Activated CD4-positive, alpha-beta T cell treated with anti-CD3 and anti-CD28 coated beads for 36 hours (primary cell): ENCODE data around the gene TBC1D1. TPM values are rescaled to one million over a fixed set of nuclear protein-coding genes. Genes with fewer than 3 reads are reported as not detected.
A peak's percentile ranks its signal among the peaks of the same experiment; 100 is the strongest.

Experiments used
- ATAC-seq: fragments of 200-7000 bp; cut with Tn5 transposase; one replicate; pipeline ENCODE4 v1.10.0; 2021; ENCODE audit warnings: mild to moderate bottlenecking, moderate library complexity
- CTCF ChIA-PET: fragments of 350-600 bp; sonication (Branson Sonifier 250); formaldehyde crosslinking; loops from one replicate; lab custom pipeline; 2021; ENCODE audit warnings: antibody characterized with exemption; lab: Charles Lee
- POLR2A ChIA-PET: fragments of 350-600 bp; sonication (Branson Sonifier 250); formaldehyde crosslinking; loops from one replicate; lab custom pipeline; 2021; ENCODE audit warnings: antibody characterized with exemption, inconsistent platforms; lab: Charles Lee
- DNase-seq: peaks from one replicate; pipeline ENCODE4 v3.0.0-alpha.2; 2020
- H3K27ac Mint-ChIP-seq: one replicate; pipeline ENCODE4 v1.8.0; 2021; ENCODE audit warnings: mixed read lengths
- H3K27me3 Mint-ChIP-seq: one replicate; pipeline ENCODE4 v1.8.0; 2021; ENCODE audit warnings: mixed read lengths
- H3K36me3 Mint-ChIP-seq: one replicate; pipeline ENCODE4 v1.8.0; 2021; ENCODE audit warnings: low read depth, mixed read lengths
- H3K4me1 Mint-ChIP-seq: one replicate; pipeline ENCODE4 v1.8.0; 2021; ENCODE audit warnings: mixed read lengths
- H3K4me3 Mint-ChIP-seq: one replicate; pipeline ENCODE4 v1.8.0; 2021; ENCODE audit warnings: mild to moderate bottlenecking, moderate library complexity, mixed read lengths
- H3K9me3 Mint-ChIP-seq: one replicate; pipeline ENCODE4 v1.8.0; 2021; ENCODE audit warnings: low read depth, mixed read lengths
- intact Hi-C, 2 experiments: fragments of 100-400 bp; cut with DNase I in 1 of 2; cut with micrococcal nuclease in 1 of 2; formaldehyde crosslinking; loops; one replicate each; pipeline versions ENCODE4 v1.14.2 to v1.15.1; 2022 to 2024; cut with DNase I, micrococcal nuclease
- total RNA-seq, 2 experiments: library from RNA; stranded (reverse); gene quantifications; one replicate each; pipeline ENCODE4 v1.2.3, GENCODE V29; 2021

TBC1D1 gene
- total RNA-seq, 2 experiments from 2014 or later = 60.8 to 71.8 TPM

DNA sequence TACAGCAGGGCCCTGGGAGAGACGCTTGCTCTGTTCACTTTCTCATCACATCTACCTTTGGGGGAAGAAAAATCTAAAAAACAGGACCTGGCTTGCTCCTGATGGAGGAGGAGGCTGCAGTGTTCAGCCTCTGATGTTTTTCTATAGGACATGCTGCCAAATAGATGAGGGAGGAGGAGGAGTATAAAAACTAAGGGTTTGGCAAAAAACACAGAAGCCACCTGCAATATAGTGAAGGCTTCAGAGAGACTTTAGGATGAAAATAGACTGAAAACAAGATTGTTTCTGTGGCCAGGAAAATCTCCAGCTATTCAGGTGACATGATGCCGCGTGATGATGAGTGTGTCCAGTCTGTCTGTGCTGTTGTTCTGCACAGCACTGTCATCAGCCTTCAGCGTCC, 229.9 kb downstream of the TBC1D1 start:
- ChIA-PET CTCF (interaction anchor here (1.0 to 1.8 kb wide), 3 partner anchors 21 to 59 kb away, joined by 3 to 5 read pairs (median 3); no protein-coding TSS in a partner anchor), POLR2A (no interaction called here)
- Mint-ChIP-seq H3K36me3 (peaks cover 35% of the 10 kb centered on the region), H3K9me3 (no peaks in the 10 kb centered on the region), H3K27me3 (no peaks in the 10 kb centered on the region), H3K4me1 (peaks cover 20% of the 10 kb centered on the region), H3K27ac (no peak overlapping the region), H3K4me3 (no peak overlapping the region)
- no peak for ATAC-seq
- DNase-seq = no peak
- intact Hi-C loops = no loop called here

DNA sequence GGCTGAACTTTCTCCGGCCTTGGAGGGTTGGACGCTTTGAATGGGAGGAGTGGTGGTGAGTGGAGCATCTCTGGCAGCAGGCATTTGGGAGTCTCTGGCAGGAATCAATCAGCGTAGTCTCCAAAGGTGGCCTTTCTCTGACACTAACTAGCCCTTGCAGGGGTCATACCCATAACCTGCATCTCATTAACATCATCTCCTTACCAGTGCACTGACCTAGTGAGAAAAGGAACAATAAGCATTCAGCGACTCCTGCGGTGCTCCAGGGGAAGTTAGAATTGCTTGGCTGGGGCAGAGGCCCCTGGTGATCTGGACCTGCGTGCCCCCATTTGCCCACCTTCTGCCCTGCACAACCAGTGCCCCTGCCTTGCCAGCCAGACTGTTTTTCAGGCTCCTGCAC, 231.2 kb downstream of the TBC1D1 start:
- POLR2A ChIA-PET = no interaction called here
- Mint-ChIP-seq H3K27me3 (no peaks in the 10 kb centered on the region), H3K4me1 (peaks cover 22% of the 10 kb centered on the region), H3K27ac (no peak overlapping the region), H3K9me3 (no peaks in the 10 kb centered on the region), H3K4me3 (no peak overlapping the region), H3K36me3 (peaks cover 37% of the 10 kb centered on the region)
- ATAC-seq (no peak), DNase-seq (no peak)
- intact Hi-C loops = no loop called here
- CTCF ChIA-PET = no interaction called here

DNA sequence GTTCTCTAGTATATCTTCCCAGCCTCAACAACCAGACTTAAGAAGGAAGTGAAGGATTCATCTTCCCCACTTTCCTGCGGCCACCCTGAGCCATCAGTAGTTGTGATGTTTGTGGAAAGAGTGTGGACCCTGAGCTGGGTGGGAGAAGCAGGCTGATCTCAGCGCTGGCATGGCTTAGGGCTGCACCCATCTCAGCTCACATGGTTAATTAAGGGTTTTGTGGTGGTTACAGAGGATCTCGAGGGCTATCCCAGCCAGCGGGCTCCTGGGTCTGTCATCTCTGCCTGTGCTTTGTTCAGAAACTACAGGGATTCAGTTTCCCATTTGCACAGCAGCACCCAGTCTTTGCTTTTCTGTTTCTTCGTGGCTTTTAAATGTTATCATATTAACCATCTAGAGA, 232.7 kb downstream of the TBC1D1 start:
- ChIA-PET POLR2A (no interaction called here), CTCF (interaction anchor here (0.5 to 1.0 kb wide), 2 partner anchors 54 to 1503 kb away, joined by 3 read pairs; no protein-coding TSS in a partner anchor)
- ATAC-seq = no peak
- Mint-ChIP-seq H3K27me3 (no peaks in the 10 kb centered on the region), H3K4me1 (peaks cover 32% of the 10 kb centered on the region), H3K4me3 (no peak overlapping the region), H3K9me3 (no peaks in the 10 kb centered on the region), H3K27ac (no peak overlapping the region), H3K36me3 (peaks cover 40% of the 10 kb centered on the region)
- intact Hi-C loops = no loop called here
- DNase-seq = no peak

DNA sequence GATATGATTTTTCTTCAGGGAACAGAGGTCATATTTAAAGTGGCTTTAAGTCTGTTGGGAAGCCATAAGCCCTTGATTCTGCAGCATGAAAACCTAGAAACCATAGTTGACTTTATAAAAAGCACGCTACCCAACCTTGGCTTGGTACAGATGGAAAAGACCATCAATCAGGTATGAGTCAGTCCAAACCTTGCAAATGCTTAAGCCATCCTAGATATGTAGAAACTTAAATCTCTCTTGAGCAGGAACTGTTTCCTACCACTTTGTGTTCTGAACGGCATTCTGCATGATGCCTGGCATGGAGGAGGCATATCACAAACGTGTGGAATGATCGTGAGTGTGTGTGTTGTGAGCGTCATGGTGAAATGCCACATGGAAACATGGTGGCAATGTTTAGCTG, 234.1 kb downstream of the TBC1D1 start:
- peaks cover 45% of the 10 kb centered on the region for H3K36me3 Mint-ChIP-seq
- peaks cover 46% of the 10 kb centered on the region for H3K4me1 Mint-ChIP-seq
- CTCF ChIA-PET = no interaction called here

DNA sequence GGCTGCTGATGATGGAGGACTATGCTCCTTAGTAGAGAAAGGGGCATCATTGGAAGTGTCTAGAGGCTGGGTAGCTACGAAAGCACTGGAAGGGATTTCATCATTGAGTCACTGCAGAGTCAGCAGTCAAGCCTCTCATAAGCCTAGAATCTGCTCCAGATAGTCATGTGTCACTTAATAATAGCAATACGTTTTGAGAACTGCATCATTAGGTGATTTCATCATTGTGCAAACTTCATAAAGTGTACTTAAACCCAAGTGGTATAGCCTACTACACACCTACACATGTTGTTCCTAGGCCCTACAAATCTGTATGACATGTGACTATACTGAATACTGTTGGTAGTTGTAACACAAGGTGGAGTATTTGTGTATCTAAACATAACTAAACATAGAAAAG, 234.9 kb downstream of the TBC1D1 start:
- POLR2A ChIA-PET = interaction anchor here (0.5 kb wide), 1 partner anchor 192 kb away, joined by 4 read pairs; no protein-coding TSS in a partner anchor
- no peak overlapping the region for H3K4me3 Mint-ChIP-seq
- H3K27me3 Mint-ChIP-seq = no peaks in the 10 kb centered on the region
- no peak overlapping the region for H3K27ac Mint-ChIP-seq
- CTCF ChIA-PET = no interaction called here
- peaks cover 51% of the 10 kb centered on the region for H3K36me3 Mint-ChIP-seq
- intact Hi-C loops = no loop called here
- no peaks in the 10 kb centered on the region for H3K9me3 Mint-ChIP-seq
- ATAC-seq (no peak), DNase-seq (no peak)
- peaks cover 55% of the 10 kb centered on the region for H3K4me1 Mint-ChIP-seq

More for the DNA sequence above, 234.1 kb downstream of the TBC1D1 start:
- no peak for ATAC-seq
- Mint-ChIP-seq H3K27ac (no peak overlapping the region), H3K9me3 (no peaks in the 10 kb centered on the region), H3K27me3 (no peaks in the 10 kb centered on the region), H3K4me3 (no peak overlapping the region)
- intact Hi-C loops = no loop called here
- POLR2A ChIA-PET = interaction anchor here (0.5 kb wide), 1 partner anchor 193 kb away, joined by 4 read pairs; no protein-coding TSS in a partner anchor
- DNase-seq = no peak

DNA sequence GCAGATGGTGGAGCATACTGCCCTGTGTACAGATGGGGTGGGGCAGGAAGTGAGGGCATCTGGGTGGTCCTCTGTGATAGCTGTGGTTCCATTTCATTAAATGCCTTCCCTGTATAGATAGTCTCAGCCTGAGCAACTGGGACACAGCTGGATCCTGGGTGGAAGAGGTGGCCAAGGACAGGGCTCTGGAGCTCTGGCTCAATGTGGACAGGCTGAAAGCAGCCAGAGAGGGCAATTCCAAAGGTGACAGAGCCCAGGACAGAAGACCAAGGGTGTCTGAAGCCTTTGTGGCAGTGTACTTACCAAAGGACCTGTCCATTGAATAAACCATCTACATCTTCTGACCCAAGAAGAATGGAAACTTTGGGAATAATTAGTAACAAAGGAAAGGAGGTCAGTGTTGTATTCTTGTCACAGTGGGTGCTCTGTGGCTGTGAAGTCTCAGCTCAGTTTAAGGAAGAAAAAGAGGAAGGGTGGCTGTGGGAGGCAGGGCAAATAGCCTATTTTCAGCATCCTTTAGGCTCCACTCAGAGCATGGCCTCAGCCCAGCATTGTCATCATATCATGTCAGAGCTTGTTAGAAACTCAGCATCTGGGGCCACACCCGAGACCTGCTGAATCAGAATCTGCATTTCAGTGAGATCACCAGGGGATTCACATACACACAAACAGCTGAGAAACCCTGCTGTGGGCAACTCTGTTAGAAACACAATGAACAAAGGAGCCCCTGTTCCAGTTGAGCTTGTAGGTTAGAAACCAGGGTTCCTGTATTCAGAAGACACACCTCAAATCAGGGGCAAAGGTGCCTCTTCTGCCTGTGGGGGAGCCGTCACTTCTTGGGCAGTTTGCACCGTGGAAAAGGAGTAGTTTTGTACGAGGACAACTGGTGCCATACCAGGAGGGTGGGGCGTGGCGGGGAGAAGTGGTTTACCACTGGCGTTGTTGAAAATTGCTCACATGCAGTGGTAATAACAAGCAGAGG, 237.9 kb downstream of the TBC1D1 start:
- intact Hi-C loops = loop anchor here in 1 of 2 experiments (2.0 kb wide), 1 partner anchor 66 kb away; no protein-coding TSS in a partner anchor

DNA sequence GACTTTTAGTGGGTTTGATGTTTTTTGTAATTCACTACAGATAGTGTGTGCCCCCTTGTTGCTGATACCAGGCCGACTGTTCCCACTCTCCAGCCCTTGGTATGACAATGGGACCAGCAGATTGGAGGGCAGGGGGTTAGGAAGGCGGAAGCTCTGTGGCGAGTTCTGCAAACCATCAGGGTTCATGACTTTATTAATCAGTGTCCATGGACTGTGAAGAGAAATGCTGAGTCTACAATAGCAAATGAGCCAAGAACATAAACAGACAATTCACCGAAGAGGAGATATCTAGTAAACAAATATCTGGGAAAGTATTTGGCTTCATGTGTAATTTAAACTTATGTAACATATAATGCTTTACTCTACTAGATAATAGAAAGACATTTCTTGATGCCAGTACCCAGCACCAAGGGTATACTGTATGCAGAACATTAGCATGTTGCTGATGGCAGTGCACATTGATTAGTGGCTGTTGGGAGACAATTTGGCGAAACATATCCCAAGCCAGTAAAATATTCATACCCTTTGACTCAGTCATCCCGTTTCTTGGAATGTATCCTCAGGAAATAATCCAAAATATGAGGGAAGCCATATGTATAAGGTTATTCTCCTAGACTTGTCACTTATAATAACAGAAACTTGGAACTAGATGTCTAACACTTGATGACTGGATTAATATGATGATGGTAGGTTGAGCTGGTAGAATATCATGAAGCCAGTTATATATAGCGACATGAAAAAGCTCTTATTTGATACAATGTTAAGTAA, 238.8 kb downstream of the TBC1D1 start:
- H3K4me1 Mint-ChIP-seq = peaks cover 75% of the 10 kb centered on the region
- peaks cover 60% of the 10 kb centered on the region for H3K36me3 Mint-ChIP-seq
- DNase-seq (no peak), ATAC-seq (no peak)
- ChIA-PET CTCF (interaction anchor here (0.6 to 2.0 kb wide), 13 partner anchors 31 to 539 kb away, joined by 3 to 10 read pairs (median 4); no protein-coding TSS in a partner anchor), POLR2A (interaction anchor here (0.6 to 1.6 kb wide), 5 partner anchors 31 to 181 kb away, joined by 3 to 14 read pairs (median 7); no protein-coding TSS in a partner anchor)
- H3K27ac Mint-ChIP-seq = peak overlapping the region; percentile 96
- peak overlapping the region; percentile 44 for H3K4me3 Mint-ChIP-seq
- intact Hi-C loops = loop anchor here (2.0 to 5.0 kb wide), 8 partner anchors 48 to 1737 kb away; partner anchors contain the start of genes RELL1 (in 1 of the 2) and TBC1D1 (in 1 of the 2)
- H3K9me3 Mint-ChIP-seq = no peaks in the 10 kb centered on the region
- H3K27me3 Mint-ChIP-seq = peaks cover 3% of the 10 kb centered on the region

More for the DNA sequence above, 237.9 kb downstream of the TBC1D1 start:
- Mint-ChIP-seq H3K36me3 (peaks cover 53% of the 10 kb centered on the region), H3K9me3 (no peaks in the 10 kb centered on the region), H3K4me3 (peak overlapping the region; percentile 44), H3K27ac (peak overlapping the region; percentile 87), H3K4me1 (peaks cover 73% of the 10 kb centered on the region), H3K27me3 (peaks cover 3% of the 10 kb centered on the region)
- ATAC-seq = peak; percentile 74
- peak; percentile 89 for DNase-seq
- ChIA-PET POLR2A (interaction anchor here (0.6 to 1.6 kb wide), 7 partner anchors 32 to 556 kb away, joined by 3 to 14 read pairs (median 6); no protein-coding TSS in a partner anchor), CTCF (interaction anchor here (0.6 to 2.0 kb wide), 13 partner anchors 15 to 540 kb away, joined by 3 to 10 read pairs (median 4); no protein-coding TSS in a partner anchor)

DNA sequence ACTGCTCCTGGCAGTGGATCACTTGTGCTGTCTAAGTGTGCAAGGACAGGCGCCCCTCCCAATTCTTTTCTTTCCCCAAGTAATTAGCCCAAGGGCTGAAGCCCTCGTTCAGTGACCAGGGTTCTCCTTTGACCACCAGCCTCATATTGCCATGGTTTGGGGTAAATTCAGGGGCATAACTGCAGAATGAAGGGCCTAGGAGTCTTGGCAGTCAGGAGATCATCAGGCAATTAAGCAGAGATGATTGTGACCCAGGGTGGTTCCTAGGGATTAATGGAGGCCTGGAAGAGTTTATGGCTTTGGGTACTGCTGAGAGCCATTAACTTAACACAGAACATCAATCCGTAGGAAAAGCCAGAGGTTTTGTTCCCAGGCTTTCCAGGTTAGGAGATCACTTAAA, 240.0 kb downstream of the TBC1D1 start:
- H3K36me3 Mint-ChIP-seq = peaks cover 54% of the 10 kb centered on the region
- POLR2A ChIA-PET = interaction anchor here (0.6 to 2.3 kb wide), 8 partner anchors 30 to 533 kb away, joined by 3 to 21 read pairs (median 4); no protein-coding TSS in a partner anchor
- peaks cover 71% of the 10 kb centered on the region for H3K4me1 Mint-ChIP-seq
- CTCF ChIA-PET = interaction anchor here (2.1 to 3.0 kb wide), 4 partner anchors 30 to 179 kb away, joined by 9 to 21 read pairs (median 12); no protein-coding TSS in a partner anchor
- DNase-seq = no peak
- H3K27me3 Mint-ChIP-seq = peaks cover 3% of the 10 kb centered on the region
- H3K27ac Mint-ChIP-seq = peak overlapping the region; percentile 96
- ATAC-seq = no peak
- intact Hi-C loops = loop anchor here (1.0 to 5.0 kb wide), 13 partner anchors 30 to 1739 kb away; partner anchors contain the start of genes TBC1D1 (in 2 of the 2) and RELL1 (in 1 of the 2)
- H3K4me3 Mint-ChIP-seq = peak overlapping the region; percentile 57
- H3K9me3 Mint-ChIP-seq = no peaks in the 10 kb centered on the region

DNA sequence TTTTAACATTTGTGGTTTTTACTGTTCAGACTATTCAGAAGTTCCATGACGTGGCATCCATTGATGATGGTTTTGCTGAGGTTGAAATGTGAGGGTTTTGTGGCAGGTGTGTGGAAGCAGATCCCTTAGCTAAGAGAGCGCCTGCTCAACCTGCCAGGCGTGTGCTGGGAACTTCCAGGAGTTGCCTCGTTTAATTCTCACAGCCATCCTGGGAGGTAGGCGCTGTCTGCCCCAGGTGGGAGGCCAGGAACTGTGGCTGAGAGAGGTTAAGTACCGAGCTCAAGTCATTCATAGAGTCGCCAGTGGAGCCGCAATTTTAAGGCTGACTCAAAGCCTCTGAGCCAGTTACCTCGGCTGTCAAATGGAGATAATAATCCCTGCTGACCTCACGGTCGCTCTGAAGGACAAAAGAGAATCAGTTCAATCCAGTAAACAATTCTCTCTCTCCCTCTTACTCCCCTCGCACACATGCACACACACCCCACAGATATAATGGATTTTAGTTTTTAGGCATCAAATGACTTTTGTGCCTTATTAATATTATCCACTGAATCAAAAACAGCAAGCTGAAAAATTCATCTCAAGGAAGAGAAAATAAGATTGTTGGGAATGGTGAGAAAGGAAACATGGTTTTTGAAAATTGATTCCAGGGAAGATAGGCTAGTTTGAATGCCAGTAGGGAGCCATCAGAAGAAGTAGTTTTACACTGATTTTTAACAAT, 240.6 kb downstream of the TBC1D1 start:
- POLR2A ChIA-PET = interaction anchor here (0.6 to 2.3 kb wide), 11 partner anchors 29 to 534 kb away, joined by 3 to 21 read pairs (median 3); no protein-coding TSS in a partner anchor
- intact Hi-C loops = loop anchor here (1.0 to 5.0 kb wide), 19 partner anchors 30 to 1739 kb away; partner anchors contain the start of genes TBC1D1 (in 2 of the 2) and RELL1 (in 1 of the 2)

More for the DNA sequence above, 240.6 kb downstream of the TBC1D1 start:
- peak overlapping the region; percentile 57 for H3K4me3 Mint-ChIP-seq
- ATAC-seq (peak; percentile 59), DNase-seq (peak; percentile 88)
- H3K27me3 Mint-ChIP-seq = peaks cover 3% of the 10 kb centered on the region
- no peaks in the 10 kb centered on the region for H3K9me3 Mint-ChIP-seq
- peaks cover 74% of the 10 kb centered on the region for H3K4me1 Mint-ChIP-seq
- CTCF ChIA-PET = interaction anchor here (1.0 to 3.0 kb wide), 6 partner anchors 30 to 178 kb away, joined by 3 to 21 read pairs (median 10); no protein-coding TSS in a partner anchor
- H3K36me3 Mint-ChIP-seq = peaks cover 52% of the 10 kb centered on the region
- H3K27ac Mint-ChIP-seq = peak overlapping the region; percentile 96
